IMR-90 (cell line): Measurements from ENCODE around the gene HPF1. TPM values are rescaled to one million over a fixed set of nuclear protein-coding genes. Genes with fewer than 3 reads are reported as not detected.

ENCODE experiments used
- ATAC-seq: fragments of 200-7000 bp; cut with Tn5 transposase; 2 replicates; pipeline ENCODE4 v1.9.1; 2020; ENCODE audit warnings: low read depth, mild to moderate bottlenecking, moderate library complexity
- BruUV-seq: library from RNA; stranded (reverse); fragments of 400-500 nt; replicated peaks from 2 replicates; lab custom pipeline; 2021; lab: Mats Ljungman, UMichigan
- CTCF ChIA-PET: fragments of 300-600 bp; formaldehyde crosslinking; extraction: SDS; loops from one replicate; lab custom pipeline; 2021; ENCODE audit warnings: antibody characterized with exemption; lab: Yijun Ruan, JAX
- POLR2A ChIA-PET: fragments of 300-600 bp; sonication (Branson Sonifier 250); formaldehyde crosslinking; loops from one replicate; lab custom pipeline; 2022; ENCODE audit warnings: antibody characterized with exemption; ENCODE audit not compliant: unreplicated experiment; lab: Charles Lee
- DNase-seq: peaks from one replicate; pipeline ENCODE4 v3.0.0; 2013
- H2AFZ ChIP-seq: replicated peaks from 2 replicates; pipeline ENCODE3; 2013; ENCODE audit warnings: low read length, mild to moderate bottlenecking; ENCODE audit not compliant: poor library complexity
- H2AK5ac ChIP-seq: 2 replicates; pipeline ENCODE4 v1.6.1; 2013; ENCODE audit warnings: low read depth, low read length, inconsistent platforms
- H2AK9ac ChIP-seq: replicated peaks from 2 replicates; pipeline ENCODE3; 2013; ENCODE audit warnings: mild to moderate bottlenecking, low read depth, low read length, moderate library complexity; ENCODE audit not compliant: poor library complexity
- H2BK120ac ChIP-seq: 2 replicates; pipeline ENCODE4 v1.6.1; 2013; ENCODE audit warnings: low read depth, low read length, inconsistent platforms
- H2BK15ac ChIP-seq: 3 replicates; pipeline ENCODE4 v1.6.1; 2013; ENCODE audit warnings: low read depth, low read length, inconsistent platforms
- H2BK20ac ChIP-seq: 2 replicates; pipeline ENCODE4 v1.6.1; 2013; ENCODE audit warnings: low read depth, mild to moderate bottlenecking, inconsistent platforms, low read length, moderate library complexity
- H2BK5ac ChIP-seq: 2 replicates; pipeline ENCODE4 v1.6.1; 2013; ENCODE audit warnings: mild to moderate bottlenecking, low read depth, low read length, inconsistent platforms; ENCODE audit not compliant: poor library complexity, severe bottlenecking
- H3K14ac ChIP-seq: replicated peaks from 2 replicates; pipeline ENCODE4 v1.6.1; 2013; ENCODE audit warnings: low read depth, low read length, inconsistent platforms
- H3K18ac ChIP-seq: 2 replicates; pipeline ENCODE4 v1.6.1; 2013; ENCODE audit warnings: low read depth, low read length, control low read depth
- H3K23ac ChIP-seq: 2 replicates; pipeline ENCODE4 v1.6.1; 2013; ENCODE audit warnings: low read depth, low read length, inconsistent platforms
- H3K27ac ChIP-seq: 2 replicates; pipeline ENCODE4 v1.5.1; 2013; ENCODE audit warnings: mild to moderate bottlenecking, control low read depth, low read length; ENCODE audit not compliant: insufficient read depth
- H3K27me3 ChIP-seq: 2 replicates; pipeline ENCODE4 v1.6.1; 2013; ENCODE audit warnings: low read length; ENCODE audit not compliant: control insufficient read depth, insufficient read depth
- H3K36me3 ChIP-seq: 2 replicates; pipeline ENCODE4 v1.6.1; 2013; ENCODE audit warnings: low read length, mixed read lengths; ENCODE audit not compliant: control insufficient read depth, insufficient read depth
- H3K4ac ChIP-seq: 2 replicates; pipeline ENCODE4 v1.6.1; 2013; ENCODE audit warnings: low read depth, low read length, inconsistent platforms
- H3K4me1 ChIP-seq: 2 replicates; pipeline ENCODE4 v1.6.1; 2013; ENCODE audit warnings: low read length, mixed read lengths; ENCODE audit not compliant: control insufficient read depth, insufficient read depth
- H3K4me2 ChIP-seq: 2 replicates; pipeline ENCODE4 v1.6.1; 2013; ENCODE audit warnings: low read depth, mild to moderate bottlenecking, control low read depth, low read length, moderate library complexity
- H3K4me3 ChIP-seq: 2 replicates; pipeline ENCODE4 v1.5.1; 2013; ENCODE audit warnings: low read depth, mild to moderate bottlenecking, control low read depth, low read length, moderate library complexity; ENCODE audit not compliant: insufficient read depth
- H3K56ac ChIP-seq: 2 replicates; pipeline ENCODE4 v1.6.1; 2013; ENCODE audit warnings: low read length, inconsistent platforms; ENCODE audit not compliant: insufficient read depth; ENCODE audit errors: extremely low read depth
- H3K79me1 ChIP-seq, 2 experiments: 2 replicates each; pipeline ENCODE4 v1.6.1; 2013; ENCODE audit warnings: low read length in 2 of 2, inconsistent platforms in 1 of 2, low read depth in 1 of 2
- H3K9ac ChIP-seq: 2 replicates; pipeline ENCODE4 v1.6.1; 2013; ENCODE audit warnings: low read depth, low read length, control low read depth
- H3K9me1 ChIP-seq: 2 replicates; pipeline ENCODE4 v1.6.1; 2013; ENCODE audit warnings: low read length, inconsistent platforms; ENCODE audit not compliant: insufficient read depth
- H3K9me3 ChIP-seq: 2 replicates; pipeline ENCODE4 v1.6.1; 2013; ENCODE audit warnings: low read length; ENCODE audit not compliant: control insufficient read depth, insufficient read depth
- H4K20me1 ChIP-seq: 2 replicates; pipeline ENCODE4 v1.6.1; 2013; ENCODE audit warnings: low read length, inconsistent platforms; ENCODE audit not compliant: insufficient read depth
- H4K5ac ChIP-seq: 2 replicates; pipeline ENCODE4 v1.6.1; 2013; ENCODE audit warnings: mild to moderate bottlenecking, low read depth, low read length, control low read depth
- H4K8ac ChIP-seq, 2 experiments: 2 replicates each; pipeline ENCODE4 v1.6.1; 2013; ENCODE audit warnings: low read depth in 2 of 2, low read length in 2 of 2, control low read depth in 1 of 2, inconsistent platforms in 1 of 2
- H4K91ac ChIP-seq: 2 replicates; pipeline ENCODE4 v1.6.1; 2013; ENCODE audit warnings: low read depth, low read length, inconsistent platforms; ENCODE audit not compliant: insufficient read depth
- MAFK ChIP-seq: IDR thresholded peaks from 2 replicates; pipeline ENCODE4 v1.6.1; 2012; ENCODE audit warnings: low read depth, low read length, improper control_type of control experiment
- RFX5 ChIP-seq: IDR thresholded peaks from 2 replicates; pipeline ENCODE4 v1.8.0; 2012; ENCODE audit warnings: low read depth, mild to moderate bottlenecking, low read length, moderate library complexity
- SMC3 ChIP-seq: fragments of 150-350 bp; IDR thresholded peaks from 2 replicates; pipeline ENCODE4 v1.6.1; 2016; ENCODE audit warnings: low read depth, mild to moderate bottlenecking, antibody characterized with exemption, low read length, moderate library complexity
- WGBS, 2 experiments: methylation state at CpG; one replicate each; pipeline versions ENCODE4 v1.1.5 to v1.1.7; 2013; ENCODE audit warnings: missing lambda C conversion rate in 2 of 2; ENCODE audit not compliant: insufficient read length in 1 of 2; ENCODE audit errors: extremely low coverage in 2 of 2; 5-methylcytosine and 5-hydroxymethylcytosine counted together
- dilution Hi-C: fragments of 300-500 bp; cut with HindIII; formaldehyde crosslinking; loops from one replicate; pipeline ENCODE4 v1.14.3; 2018; ENCODE audit warnings: low sequenced_read_pairs; ENCODE audit not compliant: unreplicated experiment
- in situ Hi-C: fragments of 300-500 bp; cut with MboI; formaldehyde crosslinking; loops from 3 replicates; pipeline ENCODE4 v1.14.3; 2019; ENCODE audit warnings: low sequenced_read_pairs, inconsistent platforms, mixed read lengths
- intact Hi-C: fragments of 100-400 bp; cut with micrococcal nuclease; formaldehyde crosslinking; loops from 2 replicates; pipeline ENCODE4 v1.10.0; 2022
- polyA plus RNA-seq, 3 experiments: library from polyadenylated mRNA; depleted of rRNA; stranded (reverse); fragments of >200 nt; gene quantifications; 2 replicates each; pipeline ENCODE4 v1.2.3, GENCODE V29; 2012; ENCODE audit warnings: low replicate concordance in 1 of 3
- total RNA-seq: library from RNA; depleted of rRNA; stranded (reverse); fragments of >200 nt; gene quantifications from 2 replicates; pipeline ENCODE4 v1.2.3, GENCODE V29; 2012
- TF ChIP-seq, protein P1 (sequence below): fragments of 150-350 bp; IDR thresholded peaks from 2 replicates; pipeline ENCODE4 v1.6.1; 2016; ENCODE audit warnings: low read depth, mild to moderate bottlenecking, low read length, moderate library complexity, borderline replicate concordance
- TF ChIP-seq, protein P2 (sequence below): fragments of 150-350 bp; IDR thresholded peaks from 2 replicates; pipeline ENCODE4 v1.6.1; 2017; ENCODE audit warnings: mild to moderate bottlenecking, antibody characterized with exemption, low read length, low read depth
- TF ChIP-seq, protein P3 (sequence below): conservative IDR thresholded peaks from 2 replicates; pipeline ENCODE4 v1.5.1; 2012; ENCODE audit warnings: mild to moderate bottlenecking, low read depth, low read length, improper control_type of control experiment

Gene HPF1
- total and polyA plus RNA-seq, 2 of the 4 experiments (the other 2 are of a cell fraction), result 15.2 to 24.9 TPM

DNA sequence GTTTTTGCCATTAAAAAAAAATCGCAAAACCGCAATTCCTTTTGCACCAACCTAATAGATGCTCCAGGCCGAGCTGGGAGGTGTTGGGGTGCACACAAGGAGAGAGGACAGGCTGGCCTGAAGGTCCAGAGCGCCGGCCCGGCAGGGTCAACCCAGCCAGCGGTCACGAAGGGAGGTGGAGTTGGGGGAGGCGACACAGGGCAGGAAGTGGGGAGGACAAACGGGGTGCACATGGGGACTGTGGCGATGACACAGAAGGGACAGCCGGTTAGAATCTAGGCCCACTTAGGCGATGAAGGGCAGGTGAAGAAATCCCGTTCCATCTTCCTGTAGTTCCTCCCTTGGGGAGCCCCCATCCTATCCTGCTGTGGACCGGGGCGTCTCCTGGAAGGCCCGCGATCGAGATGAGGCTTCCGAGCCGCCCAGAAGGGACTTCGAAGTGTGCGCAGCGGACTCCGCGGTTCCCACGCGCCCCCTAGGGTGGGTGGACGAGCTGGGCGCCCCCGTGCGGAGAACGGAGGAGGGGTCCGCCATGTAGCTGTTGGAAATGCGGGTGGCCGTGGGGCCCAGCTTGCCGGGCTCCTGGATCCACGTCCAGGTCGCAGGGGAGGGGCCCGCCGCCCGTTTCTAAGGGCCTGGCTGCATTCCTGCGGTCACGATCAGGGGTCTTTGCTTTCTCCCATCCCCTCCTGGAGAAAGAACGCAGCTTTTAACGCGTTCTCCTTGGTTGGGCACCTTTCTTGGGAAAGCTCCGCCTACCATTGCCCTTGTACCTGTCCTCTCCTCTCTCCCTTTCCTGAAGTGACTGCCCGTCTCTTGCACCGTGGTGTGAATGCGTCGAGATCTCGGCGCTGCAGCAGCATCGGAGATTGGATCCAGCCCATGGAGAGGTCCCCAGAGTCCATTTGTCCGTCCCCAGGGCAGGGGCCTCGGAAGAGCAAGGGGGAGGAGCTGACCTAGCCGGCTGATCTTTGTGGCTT lies 17.0 kb upstream of the HPF1 start:
- H2BK120ac ChIP-seq, result no peak overlapping the region
- no peak overlapping the region for H2BK15ac ChIP-seq
- H3K4me1 ChIP-seq, result no peaks in the 10 kb centered on the region; the same call in 1 of the 2 replicates
- no peaks in the 10 kb centered on the region for H3K36me3 ChIP-seq
- H3K18ac ChIP-seq, result no peak overlapping the region
- in situ Hi-C loops (no loop called here), dilution Hi-C loops (no loop called here), intact Hi-C loops (loop anchor here (1.0 kb wide), 1 partner anchor 162 kb away; the partner anchor contains the start of gene NEK1)
- no peaks in the 10 kb centered on the region for H3K79me1 ChIP-seq
- POLR2A ChIA-PET, result no interaction called here
- no peak overlapping the region for H2AK9ac ChIP-seq
- no peaks in the 10 kb centered on the region for H4K20me1 ChIP-seq
- peaks cover 22% of the 10 kb centered on the region for H3K27me3 ChIP-seq
- H3K23ac ChIP-seq, result no peak overlapping the region
- no peak overlapping the region for H3K56ac ChIP-seq
- DNase-seq, result no peak
- no TSS peak for BruUV-seq
- no peaks in the 10 kb centered on the region for H3K9me1 ChIP-seq
- no peak overlapping the region for H2BK20ac ChIP-seq
- TF ChIP-seq, protein P1, sequence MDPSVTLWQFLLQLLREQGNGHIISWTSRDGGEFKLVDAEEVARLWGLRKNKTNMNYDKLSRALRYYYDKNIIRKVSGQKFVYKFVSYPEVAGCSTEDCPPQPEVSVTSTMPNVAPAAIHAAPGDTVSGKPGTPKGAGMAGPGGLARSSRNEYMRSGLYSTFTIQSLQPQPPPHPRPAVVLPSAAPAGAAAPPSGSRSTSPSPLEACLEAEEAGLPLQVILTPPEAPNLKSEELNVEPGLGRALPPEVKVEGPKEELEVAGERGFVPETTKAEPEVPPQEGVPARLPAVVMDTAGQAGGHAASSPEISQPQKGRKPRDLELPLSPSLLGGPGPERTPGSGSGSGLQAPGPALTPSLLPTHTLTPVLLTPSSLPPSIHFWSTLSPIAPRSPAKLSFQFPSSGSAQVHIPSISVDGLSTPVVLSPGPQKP, result no peak
- TF ChIP-seq, protein P2, sequence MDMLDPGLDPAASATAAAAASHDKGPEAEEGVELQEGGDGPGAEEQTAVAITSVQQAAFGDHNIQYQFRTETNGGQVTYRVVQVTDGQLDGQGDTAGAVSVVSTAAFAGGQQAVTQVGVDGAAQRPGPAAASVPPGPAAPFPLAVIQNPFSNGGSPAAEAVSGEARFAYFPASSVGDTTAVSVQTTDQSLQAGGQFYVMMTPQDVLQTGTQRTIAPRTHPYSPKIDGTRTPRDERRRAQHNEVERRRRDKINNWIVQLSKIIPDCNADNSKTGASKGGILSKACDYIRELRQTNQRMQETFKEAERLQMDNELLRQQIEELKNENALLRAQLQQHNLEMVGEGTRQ, result no peak
- TF ChIP-seq RFX5 (no peak), MAFK (no peak), SMC3 (no peak)
- TF ChIP-seq, protein P3, sequence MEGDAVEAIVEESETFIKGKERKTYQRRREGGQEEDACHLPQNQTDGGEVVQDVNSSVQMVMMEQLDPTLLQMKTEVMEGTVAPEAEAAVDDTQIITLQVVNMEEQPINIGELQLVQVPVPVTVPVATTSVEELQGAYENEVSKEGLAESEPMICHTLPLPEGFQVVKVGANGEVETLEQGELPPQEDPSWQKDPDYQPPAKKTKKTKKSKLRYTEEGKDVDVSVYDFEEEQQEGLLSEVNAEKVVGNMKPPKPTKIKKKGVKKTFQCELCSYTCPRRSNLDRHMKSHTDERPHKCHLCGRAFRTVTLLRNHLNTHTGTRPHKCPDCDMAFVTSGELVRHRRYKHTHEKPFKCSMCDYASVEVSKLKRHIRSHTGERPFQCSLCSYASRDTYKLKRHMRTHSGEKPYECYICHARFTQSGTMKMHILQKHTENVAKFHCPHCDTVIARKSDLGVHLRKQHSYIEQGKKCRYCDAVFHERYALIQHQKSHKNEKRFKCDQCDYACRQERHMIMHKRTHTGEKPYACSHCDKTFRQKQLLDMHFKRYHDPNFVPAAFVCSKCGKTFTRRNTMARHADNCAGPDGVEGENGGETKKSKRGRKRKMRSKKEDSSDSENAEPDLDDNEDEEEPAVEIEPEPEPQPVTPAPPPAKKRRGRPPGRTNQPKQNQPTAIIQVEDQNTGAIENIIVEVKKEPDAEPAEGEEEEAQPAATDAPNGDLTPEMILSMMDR, result peak; percentile 19; the same call in 1 of the 2 replicates
- no peak overlapping the region for H3K27ac ChIP-seq
- H2AK5ac ChIP-seq, result no peak overlapping the region
- H2BK5ac ChIP-seq, result no peak overlapping the region
- no peak overlapping the region for H4K5ac ChIP-seq
- H3K4me2 ChIP-seq, result no peak overlapping the region; the same call in 1 of the 2 replicates
- H2AFZ ChIP-seq, result peak overlapping the region; percentile 79
- H3K4ac ChIP-seq, result no peak overlapping the region
- no peak overlapping the region for H3K4me3 ChIP-seq
- CTCF ChIA-PET, result no interaction called here
- H4K91ac ChIP-seq, result no peak overlapping the region
- no peak overlapping the region for H4K8ac ChIP-seq
- 19% methylated on average over 14 of the region's 58 CpGs; no CpG with 5 or more reads in 1 of the 2 experiments for WGBS, 2 experiments
- no peak overlapping the region for H3K9ac ChIP-seq
- no peak overlapping the region; the same call in 1 of the 2 replicates for H3K14ac ChIP-seq
- 0 out of 2 replicates have a peak, but pooled peaks have one; percentile 21 for ATAC-seq
- no peaks in the 10 kb centered on the region; the same call in 1 of the 2 replicates for H3K9me3 ChIP-seq
